Endothelial cell of umbilical vein (primary cell): ENCODE results near the gene CEP128.

Experiments used
- MYC ChIP-seq: IDR thresholded peaks from one replicate; pipeline ENCODE4 v1.6.1; 2011; ENCODE audit warnings: mild to moderate bottlenecking, low read depth, low read length
- TF ChIP-seq, protein P1 (sequence below), 2 donors: IDR thresholded peaks; 1 replicate in 1 of 2; 2 replicates in 1 of 2; pipeline ENCODE4 v1.5.1; 2011; ENCODE audit warnings: low read length in 2 of 2, mild to moderate bottlenecking in 2 of 2, moderate library complexity in 2 of 2, control low read depth in 1 of 2, inconsistent platforms in 1 of 2, low read depth in 1 of 2; ENCODE audit not compliant: insufficient read depth in 1 of 2; ENCODE audit errors: extremely low read depth in 1 of 2

DNA sequence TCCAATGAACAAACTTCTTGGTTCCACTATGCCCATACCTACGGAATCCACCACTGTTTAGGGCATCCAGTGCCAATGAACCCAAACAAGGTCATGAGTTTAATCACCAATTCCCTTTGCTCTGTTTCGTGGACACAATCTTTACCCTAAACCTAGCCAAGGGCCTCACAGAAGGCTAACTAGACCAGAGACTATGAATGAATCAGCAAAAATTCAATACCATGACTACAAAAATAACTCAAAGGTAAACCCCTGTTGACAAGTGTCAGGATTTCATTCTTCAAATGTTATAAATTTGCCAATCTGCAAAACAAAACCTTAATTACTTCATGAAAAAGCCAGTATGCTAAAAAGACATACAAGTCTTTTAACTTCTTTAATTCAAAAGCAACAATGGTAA, 96.7 kb downstream of the CEP128 start:
- TF ChIP-seq, protein P1, sequence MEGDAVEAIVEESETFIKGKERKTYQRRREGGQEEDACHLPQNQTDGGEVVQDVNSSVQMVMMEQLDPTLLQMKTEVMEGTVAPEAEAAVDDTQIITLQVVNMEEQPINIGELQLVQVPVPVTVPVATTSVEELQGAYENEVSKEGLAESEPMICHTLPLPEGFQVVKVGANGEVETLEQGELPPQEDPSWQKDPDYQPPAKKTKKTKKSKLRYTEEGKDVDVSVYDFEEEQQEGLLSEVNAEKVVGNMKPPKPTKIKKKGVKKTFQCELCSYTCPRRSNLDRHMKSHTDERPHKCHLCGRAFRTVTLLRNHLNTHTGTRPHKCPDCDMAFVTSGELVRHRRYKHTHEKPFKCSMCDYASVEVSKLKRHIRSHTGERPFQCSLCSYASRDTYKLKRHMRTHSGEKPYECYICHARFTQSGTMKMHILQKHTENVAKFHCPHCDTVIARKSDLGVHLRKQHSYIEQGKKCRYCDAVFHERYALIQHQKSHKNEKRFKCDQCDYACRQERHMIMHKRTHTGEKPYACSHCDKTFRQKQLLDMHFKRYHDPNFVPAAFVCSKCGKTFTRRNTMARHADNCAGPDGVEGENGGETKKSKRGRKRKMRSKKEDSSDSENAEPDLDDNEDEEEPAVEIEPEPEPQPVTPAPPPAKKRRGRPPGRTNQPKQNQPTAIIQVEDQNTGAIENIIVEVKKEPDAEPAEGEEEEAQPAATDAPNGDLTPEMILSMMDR (IDR thresholded peaks at IDR 0.05; ENCODE audit: extremely low read depth in 1 of 2, insufficient read depth in 1 of 2, low read depth in 1 of 2, low read length in 2 of 2), result no peak
- TF ChIP-seq MYC, result no peak
